ENCODE data around the gene CDYL.
A peak's percentile ranks its signal among the peaks of the same experiment; 100 is the strongest.

CDYL gene

GRCh38 chr6:4940416-4940815 lies 164.2 kb downstream of the CDYL start:
- DNase-seq: no peak

GRCh38 chr6:4941782-4942672 lies 165.8 kb downstream of the CDYL start:
- peak; percentile 86 for DNase-seq

- DNase-seq: no peak
Measured at GRCh38 chr6:4942673-4943009, 166.4 kb downstream of the CDYL start.

GRCh38 chr6:4943716-4944115 lies 167.5 kb downstream of the CDYL start:
- no peak for DNase-seq

- DNase-seq: no peak
Measured at GRCh38 chr6:4944325-4944724, 168.1 kb downstream of the CDYL start.

- no peak for DNase-seq
Measured at GRCh38 chr6:4946521-4946920, 170.3 kb downstream of the CDYL start.

- DNase-seq: no peak
Measured at GRCh38 chr6:4947716-4948115, 171.5 kb downstream of the CDYL start.

GRCh38 chr6:4948781-4949450 lies 172.7 kb downstream of the CDYL start:
- DNase-seq: no peak

GRCh38 chr6:4950076-4950475 lies 173.9 kb downstream of the CDYL start:
- DNase-seq: no peak

GRCh38 chr6:4950836-4951533 lies 174.8 kb downstream of the CDYL start:
- no peak for DNase-seq

GRCh38 chr6:4953440-4953839 lies 177.2 kb downstream of the CDYL start:
- DNase-seq: no peak

GRCh38 chr6:4956625-4957024 lies 180.4 kb downstream of the CDYL start:
- DNase-seq: no peak

GRCh38 chr6:4957521-4958231 lies 181.5 kb downstream of the CDYL start:
- DNase-seq: no peak

- no peak for DNase-seq
Measured at GRCh38 chr6:4958624-4959023, 182.4 kb downstream of the CDYL start.

- DNase-seq: no peak
Measured at GRCh38 chr6:4961322-4962168, 185.3 kb downstream of the CDYL start.

- no peak for DNase-seq
Measured at GRCh38 chr6:4962905-4963304, 186.7 kb downstream of the CDYL start.

GRCh38 chr6:4964675-4965561 lies 188.7 kb downstream of the CDYL start:
- DNase-seq: no peak

GRCh38 chr6:4965562-4966389 lies 189.6 kb downstream of the CDYL start:
- DNase-seq: no peak

GRCh38 chr6:4967301-4968030 lies 191.3 kb downstream of the CDYL start:
- DNase-seq: no peak

Data from hematopoietic multipotent progenitor cell treated with erythropoietin and hydrocortisone succinate and interleukin-3 and kit ligand, for 4 days (in vitro differentiated cells).